Spleen (tissue), 11 donors: ENCODE results near the gene MGAT5. TPM values are rescaled to one million over a fixed set of nuclear protein-coding genes. Genes with fewer than 3 reads are reported as not detected.

Source experiments
- DNase-seq: peaks from one replicate; pipeline ENCODE4 v3.0.0-alpha.2; 2020
- H3K27ac ChIP-seq, 8 donors: fragments of 200-600 bp; sonication (generic) in 7 of 8; 1 replicate in 4 of 8; 2 replicates in 4 of 8; pipeline versions ENCODE4 v1.5.0 to v1.8.0; 2016 to 2021; ENCODE audit warnings: inconsistent platforms in 4 of 8, mild to moderate bottlenecking in 4 of 8, moderate library complexity in 1 of 8
- H3K27me3 ChIP-seq, 7 donors: fragments of 200-600 bp; sonication (generic) in 6 of 7; replicated peaks in 1 of 7; 1 replicate in 4 of 7; 2 replicates in 3 of 7; pipeline versions ENCODE4 v1.5.0 to v1.8.0; 2016 to 2021; ENCODE audit warnings: inconsistent platforms in 3 of 7, mild to moderate bottlenecking in 1 of 7
- H3K36me3 ChIP-seq, 6 donors: fragments of 200-600 bp; sonication (generic) in 5 of 6; 1 replicate in 4 of 6; 2 replicates in 2 of 6; pipeline versions ENCODE4 v1.5.0 to v1.8.0; 2016 to 2021; ENCODE audit warnings: inconsistent platforms in 2 of 6
- H3K4me1 ChIP-seq, 6 donors: fragments of 200-600 bp; sonication (generic) in 5 of 6; 1 replicate in 3 of 6; 2 replicates in 3 of 6; pipeline versions ENCODE4 v1.5.0 to v1.8.0; 2016 to 2021; ENCODE audit warnings: inconsistent platforms in 3 of 6
- H3K4me3 ChIP-seq, 8 donors: fragments of 200-600 bp; sonication (generic) in 7 of 8; 1 replicate in 4 of 8; 2 replicates in 4 of 8; pipeline versions ENCODE4 v1.5.0 to v1.8.0; 2016 to 2021; ENCODE audit warnings: inconsistent platforms in 4 of 8, mild to moderate bottlenecking in 4 of 8, moderate library complexity in 2 of 8
- H3K9me3 ChIP-seq, 8 donors: fragments of 200-600 bp; sonication (generic) in 7 of 8; 1 replicate in 4 of 8; 2 replicates in 4 of 8; pipeline versions ENCODE4 v1.5.0 to v1.8.0; 2016 to 2021; ENCODE audit warnings: inconsistent platforms in 4 of 8
- POLR2A ChIP-seq, 3 donors: fragments of 450-650 bp; IDR thresholded peaks; one replicate each; pipeline ENCODE4 v1.5.1; 2017; ENCODE audit warnings: antibody characterized with exemption in 3 of 3, mild to moderate bottlenecking in 1 of 3
- POLR2AphosphoS5 ChIP-seq, 3 donors: sonication (generic); formaldehyde crosslinking; IDR thresholded peaks; one replicate each; pipeline ENCODE4 v1.5.1; 2017; ENCODE audit warnings: antibody characterized with exemption in 3 of 3
- WGBS, 5 donors: extraction: QIAGEN DNeasy Blood & Tissue Kit in 3 of 5; methylation state at CpG; one replicate each; pipeline versions ENCODE4 v1.1.5 to v1.1.7; 2013 to 2018; 5-methylcytosine and 5-hydroxymethylcytosine counted together
- intact Hi-C: fragments of 100-400 bp; cut with DNase I; formaldehyde crosslinking; loops from one replicate; pipeline ENCODE4 v1.15.0; 2023; ENCODE audit warnings: low total_unique reads
- polyA plus RNA-seq, 3 donors: library from polyadenylated mRNA; stranded (reverse); fragments of 200-250 nt; gene quantifications; one replicate each; pipeline ENCODE4 v1.2.1, GENCODE V29; 2013
- total RNA-seq, 7 donors: library from RNA; depleted of rRNA in 3 of 7; stranded (reverse); fragments of >200 nt in 3 of 7; fragmentation: NEBNext Ultra II Directional in 4 of 7; extraction: Animal tissue kit (Norgen Biotek cat#: 25700) in 4 of 7; gene quantifications; one replicate each; pipeline versions ENCODE4 v1.1.0 to v1.2.1, GENCODE V29; 2016 to 2021
- TF ChIP-seq, protein P1 (sequence below), 11 experiments: fragments of 200-600 bp in 7 of 11; fragments of 450-650 bp in 4 of 11; sonication (generic) in 4 of 11; IDR thresholded peaks in 8 of 11; conservative IDR thresholded peaks in 3 of 11; 1 replicate in 7 of 11; 2 replicates in 4 of 11; pipeline versions ENCODE4 v1.4.0 to v1.8.0; 2016 to 2021; ENCODE audit warnings: antibody characterized with exemption in 11 of 11, inconsistent platforms in 4 of 11, mild to moderate bottlenecking in 1 of 11
- donor health status: healthy with polysubstance abuse.
- donor health status: DM: no; HTN: no; CAD: no; lungs with moderate emphysema.
- donor health status: DM: no; HTN: no; CAD: no.
- donor health status: Bipolar disorder and iron deficiency.
- donor health status: healthy.
- donor health status: DM: no; HTN: no; CAD: no.
- donor health status: DM: yes; HTN: yes; CAD: no.

Gene MGAT5
- total and polyA plus RNA-seq, 10 donors: 11.2 to 110 (median 91.9) TPM

DNA sequence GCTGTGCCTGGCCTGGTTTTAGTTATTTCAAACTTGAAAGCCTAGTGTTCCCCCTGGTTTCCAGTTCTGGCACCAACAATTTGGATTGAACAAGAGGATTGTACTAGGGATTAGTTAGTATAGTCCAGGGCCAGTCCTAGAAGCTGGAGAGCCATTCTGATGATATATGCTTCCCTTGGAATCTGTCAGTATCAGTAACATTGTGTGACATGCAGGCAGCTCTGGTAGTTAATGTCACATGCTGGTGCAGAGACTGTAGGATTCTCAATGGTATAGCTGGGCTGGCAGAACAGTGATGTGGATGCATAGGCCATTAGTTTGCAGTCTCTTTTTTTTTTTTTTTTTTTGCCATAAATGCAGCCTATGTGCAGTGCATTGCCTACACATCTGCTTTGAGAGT lies 3.6 kb downstream of the MGAT5 start:
- peak overlapping the region in 2 of 8 donors; percentile 36 to 59 for H3K4me3 ChIP-seq
- peak overlapping the region in 4 of 8 donors; percentile 85 to 90 (median 86) for H3K27ac ChIP-seq
- H3K4me1 ChIP-seq: peaks cover 38 to 99% (median 82%) of the 10 kb centered on the region in 6 donors
- no peaks in the 10 kb centered on the region for H3K9me3 ChIP-seq
- TF ChIP-seq POLR2A (IDR thresholded peaks at IDR 0.05): no peak
- TF ChIP-seq, protein P1, sequence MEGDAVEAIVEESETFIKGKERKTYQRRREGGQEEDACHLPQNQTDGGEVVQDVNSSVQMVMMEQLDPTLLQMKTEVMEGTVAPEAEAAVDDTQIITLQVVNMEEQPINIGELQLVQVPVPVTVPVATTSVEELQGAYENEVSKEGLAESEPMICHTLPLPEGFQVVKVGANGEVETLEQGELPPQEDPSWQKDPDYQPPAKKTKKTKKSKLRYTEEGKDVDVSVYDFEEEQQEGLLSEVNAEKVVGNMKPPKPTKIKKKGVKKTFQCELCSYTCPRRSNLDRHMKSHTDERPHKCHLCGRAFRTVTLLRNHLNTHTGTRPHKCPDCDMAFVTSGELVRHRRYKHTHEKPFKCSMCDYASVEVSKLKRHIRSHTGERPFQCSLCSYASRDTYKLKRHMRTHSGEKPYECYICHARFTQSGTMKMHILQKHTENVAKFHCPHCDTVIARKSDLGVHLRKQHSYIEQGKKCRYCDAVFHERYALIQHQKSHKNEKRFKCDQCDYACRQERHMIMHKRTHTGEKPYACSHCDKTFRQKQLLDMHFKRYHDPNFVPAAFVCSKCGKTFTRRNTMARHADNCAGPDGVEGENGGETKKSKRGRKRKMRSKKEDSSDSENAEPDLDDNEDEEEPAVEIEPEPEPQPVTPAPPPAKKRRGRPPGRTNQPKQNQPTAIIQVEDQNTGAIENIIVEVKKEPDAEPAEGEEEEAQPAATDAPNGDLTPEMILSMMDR (IDR thresholded peaks at IDR 0.05 in 8 of 11, conservative IDR thresholded peaks at IDR 0.05 in 3 of 11): no peak
- no peak for TF ChIP-seq POLR2AphosphoS5 (IDR thresholded peaks at IDR 0.05)
- H3K27me3 ChIP-seq: no peaks in the 10 kb centered on the region
- H3K36me3 ChIP-seq: peaks cover 0 to 19% (median 7%) of the 10 kb centered on the region in 6 donors
- no peak for DNase-seq
- intact Hi-C loops: no loop called here

DNA sequence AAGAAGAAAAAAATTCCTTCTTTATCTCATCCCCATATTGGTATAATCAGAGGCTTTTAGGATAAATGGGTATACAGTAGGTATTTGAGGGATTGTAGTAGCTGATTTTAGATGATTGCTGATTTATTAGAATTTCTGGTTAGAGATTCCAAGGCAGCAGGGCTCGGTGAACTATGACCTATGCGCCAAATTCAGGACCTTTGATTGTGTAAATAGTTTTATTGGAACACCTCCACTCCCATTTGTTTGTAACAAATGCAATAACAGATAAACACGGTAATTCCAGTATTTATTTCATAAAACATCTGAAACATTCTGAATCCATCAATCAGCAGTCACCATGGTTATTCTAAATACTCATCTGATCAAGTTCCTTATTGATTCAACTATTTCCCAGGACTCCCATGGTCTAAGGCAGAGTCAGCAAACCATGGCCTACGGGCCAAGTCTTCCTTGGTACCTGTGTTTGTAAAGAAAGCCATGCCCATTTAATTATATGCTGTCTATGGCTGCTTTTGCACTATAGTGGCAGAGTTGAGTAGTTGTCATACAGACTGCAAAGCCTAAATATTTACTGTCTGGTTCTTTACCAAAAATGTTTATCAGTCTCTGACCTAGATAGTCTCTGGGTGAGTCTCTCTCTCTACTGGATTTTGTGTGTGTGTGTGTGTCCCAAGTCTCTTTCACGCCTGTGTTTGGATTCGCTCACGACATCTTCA lies 4.3 kb downstream of the MGAT5 start:
- no peak for DNase-seq
- intact Hi-C loops: no loop called here
- TF ChIP-seq POLR2A (IDR thresholded peaks at IDR 0.05) (no peak), POLR2AphosphoS5 (IDR thresholded peaks at IDR 0.05) (no peak)
- TF ChIP-seq, protein P1 (IDR thresholded peaks at IDR 0.05 in 8 of 11, conservative IDR thresholded peaks at IDR 0.05 in 3 of 11): no peak
- 75 to 88% (median 85%) methylated on average over 7 of the region's 7 CpGs for WGBS, 5 donors
- H3K27me3 ChIP-seq: no peaks in the 10 kb centered on the region
- peaks cover 38 to 99% (median 81%) of the 10 kb centered on the region in 6 donors for H3K4me1 ChIP-seq
- H3K36me3 ChIP-seq: peaks cover 0 to 19% (median 7%) of the 10 kb centered on the region in 6 donors
- peak overlapping the region in 6 of 8 donors; percentile 42 to 90 (median 86) for H3K27ac ChIP-seq
- H3K9me3 ChIP-seq: no peaks in the 10 kb centered on the region
- H3K4me3 ChIP-seq: peak overlapping the region in 1 of 8 donors; percentile 59

DNA sequence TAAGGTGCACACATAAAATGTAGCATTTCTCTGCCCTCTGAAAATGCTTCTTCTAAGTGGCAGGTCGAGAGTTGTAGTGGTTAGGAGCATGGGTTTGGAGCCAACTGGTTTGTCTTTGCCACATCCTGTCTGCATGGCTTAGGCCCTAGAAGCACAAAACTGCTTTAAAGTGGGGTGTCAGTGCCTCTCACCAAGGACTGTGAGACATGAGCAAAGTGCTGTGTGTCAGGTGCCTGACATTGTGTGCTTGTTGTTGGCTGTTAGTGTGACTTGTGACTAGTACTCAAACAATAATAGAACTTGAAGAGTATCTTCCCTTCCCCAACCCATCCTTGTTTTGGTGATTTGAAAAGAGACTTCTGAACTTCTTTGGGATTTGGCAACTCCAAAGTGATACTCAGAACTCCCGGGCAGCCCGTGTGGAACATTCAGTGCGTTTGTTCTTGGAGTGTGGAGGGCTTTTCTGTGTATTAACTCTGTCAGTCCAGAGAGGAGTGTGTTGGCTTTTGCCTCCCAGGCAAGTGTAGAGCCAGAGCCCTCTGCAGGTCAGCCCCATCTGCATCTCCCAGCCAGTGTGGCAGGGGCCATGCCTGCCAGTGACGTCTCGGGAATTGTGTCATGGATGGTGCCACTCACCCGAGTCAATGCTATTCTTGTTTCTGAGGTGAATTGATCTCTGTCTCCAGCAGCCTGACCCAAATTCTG lies 5.0 kb downstream of the MGAT5 start:
- Histone ChIP-seq H3K9me3 (no peaks in the 10 kb centered on the region), H3K36me3 (peaks cover 0 to 19% (median 7%) of the 10 kb centered on the region in 6 donors), H3K27me3 (no peaks in the 10 kb centered on the region), H3K4me3 (peak overlapping the region in 1 of 8 donors; percentile 59), H3K27ac (peak overlapping the region; percentile 42 to 90 (median 80)), H3K4me1 (peaks cover 42 to 99% (median 80%) of the 10 kb centered on the region in 6 donors)
- TF ChIP-seq POLR2AphosphoS5 (IDR thresholded peaks at IDR 0.05) (peak in 1 of 3 donors; percentile 83), POLR2A (IDR thresholded peaks at IDR 0.05) (no peak)
- TF ChIP-seq, protein P1 (IDR thresholded peaks at IDR 0.05 in 8 of 11, conservative IDR thresholded peaks at IDR 0.05 in 3 of 11): no peak
- intact Hi-C loops: no loop called here
- 64 to 80% (median 79%) methylated on average over 7 of the region's 7 CpGs for WGBS, 5 donors
- no peak for DNase-seq

DNA sequence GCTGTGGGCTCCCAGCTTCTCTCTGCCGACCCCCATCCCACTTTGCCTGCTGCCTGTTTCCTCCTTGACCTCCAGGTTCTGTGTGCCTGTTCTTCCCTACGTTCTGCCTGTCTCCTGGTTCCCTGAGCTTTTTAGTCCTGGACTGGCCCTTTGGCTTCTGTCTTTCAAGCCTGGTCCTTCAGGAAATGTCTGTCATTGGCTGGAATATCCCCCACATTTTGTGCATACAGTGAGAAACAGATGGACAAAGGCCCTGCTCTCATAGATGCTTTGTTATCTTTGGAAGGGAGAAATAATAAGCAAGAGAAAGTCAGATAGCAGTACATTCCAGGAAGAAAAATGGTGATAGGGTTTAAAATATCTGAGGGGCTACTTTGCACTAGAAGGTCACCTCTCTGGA lies 5.7 kb downstream of the MGAT5 start:
- H3K27ac ChIP-seq: peak overlapping the region; percentile 42 to 90 (median 80)
- intact Hi-C loops: no loop called here
- 64 to 87% (median 80%) methylated on average over 2 of the region's 2 CpGs for WGBS, 5 donors
- H3K4me3 ChIP-seq: peak overlapping the region in 1 of 8 donors; percentile 59
- peaks cover 36 to 99% (median 79%) of the 10 kb centered on the region in 6 donors for H3K4me1 ChIP-seq
- peaks cover 0 to 14% (median 2%) of the 10 kb centered on the region in 6 donors for H3K36me3 ChIP-seq
- H3K27me3 ChIP-seq: no peaks in the 10 kb centered on the region
- H3K9me3 ChIP-seq: no peaks in the 10 kb centered on the region
- TF ChIP-seq POLR2A (IDR thresholded peaks at IDR 0.05): no peak
- no peak for DNase-seq
